IMR-90 (cell line): ENCODE measurements around the gene NOL8. TPM values are rescaled to one million over a fixed set of nuclear protein-coding genes. Genes with fewer than 3 reads are reported as not detected.

ENCODE experiments used
- ATAC-seq: fragments of 200-7000 bp; cut with Tn5 transposase; 2 replicates; pipeline ENCODE4 v1.9.1; 2020; ENCODE audit warnings: low read depth, mild to moderate bottlenecking, moderate library complexity
- BruUV-seq: library from RNA; stranded (reverse); fragments of 400-500 nt; replicated peaks from 2 replicates; lab custom pipeline; 2021; lab: Mats Ljungman, UMichigan
- CTCF ChIA-PET: fragments of 300-600 bp; formaldehyde crosslinking; extraction: SDS; loops from one replicate; lab custom pipeline; 2021; ENCODE audit warnings: antibody characterized with exemption; lab: Yijun Ruan, JAX
- POLR2A ChIA-PET: fragments of 300-600 bp; sonication (Branson Sonifier 250); formaldehyde crosslinking; loops from one replicate; lab custom pipeline; 2022; ENCODE audit warnings: antibody characterized with exemption; ENCODE audit not compliant: unreplicated experiment; lab: Charles Lee
- DNase-seq: peaks from one replicate; pipeline ENCODE4 v3.0.0; 2013
- H2AFZ ChIP-seq: replicated peaks from 2 replicates; pipeline ENCODE3; 2013; ENCODE audit warnings: low read length, mild to moderate bottlenecking; ENCODE audit not compliant: poor library complexity
- H2AK5ac ChIP-seq: 2 replicates; pipeline ENCODE4 v1.6.1; 2013; ENCODE audit warnings: low read depth, low read length, inconsistent platforms
- H2AK9ac ChIP-seq: replicated peaks from 2 replicates; pipeline ENCODE3; 2013; ENCODE audit warnings: mild to moderate bottlenecking, low read depth, low read length, moderate library complexity; ENCODE audit not compliant: poor library complexity
- H2BK120ac ChIP-seq: 2 replicates; pipeline ENCODE4 v1.6.1; 2013; ENCODE audit warnings: low read depth, low read length, inconsistent platforms
- H2BK15ac ChIP-seq: 3 replicates; pipeline ENCODE4 v1.6.1; 2013; ENCODE audit warnings: low read depth, low read length, inconsistent platforms
- H2BK20ac ChIP-seq: 2 replicates; pipeline ENCODE4 v1.6.1; 2013; ENCODE audit warnings: low read depth, mild to moderate bottlenecking, inconsistent platforms, low read length, moderate library complexity
- H2BK5ac ChIP-seq: 2 replicates; pipeline ENCODE4 v1.6.1; 2013; ENCODE audit warnings: mild to moderate bottlenecking, low read depth, low read length, inconsistent platforms; ENCODE audit not compliant: poor library complexity, severe bottlenecking
- H3K14ac ChIP-seq: replicated peaks from 2 replicates; pipeline ENCODE4 v1.6.1; 2013; ENCODE audit warnings: low read depth, low read length, inconsistent platforms
- H3K18ac ChIP-seq: 2 replicates; pipeline ENCODE4 v1.6.1; 2013; ENCODE audit warnings: low read depth, low read length, control low read depth
- H3K23ac ChIP-seq: 2 replicates; pipeline ENCODE4 v1.6.1; 2013; ENCODE audit warnings: low read depth, low read length, inconsistent platforms
- H3K27ac ChIP-seq: 2 replicates; pipeline ENCODE4 v1.5.1; 2013; ENCODE audit warnings: mild to moderate bottlenecking, control low read depth, low read length; ENCODE audit not compliant: insufficient read depth
- H3K27me3 ChIP-seq: 2 replicates; pipeline ENCODE4 v1.6.1; 2013; ENCODE audit warnings: low read length; ENCODE audit not compliant: control insufficient read depth, insufficient read depth
- H3K36me3 ChIP-seq: 2 replicates; pipeline ENCODE4 v1.6.1; 2013; ENCODE audit warnings: low read length, mixed read lengths; ENCODE audit not compliant: control insufficient read depth, insufficient read depth
- H3K4ac ChIP-seq: 2 replicates; pipeline ENCODE4 v1.6.1; 2013; ENCODE audit warnings: low read depth, low read length, inconsistent platforms
- H3K4me1 ChIP-seq: 2 replicates; pipeline ENCODE4 v1.6.1; 2013; ENCODE audit warnings: low read length, mixed read lengths; ENCODE audit not compliant: control insufficient read depth, insufficient read depth
- H3K4me2 ChIP-seq: 2 replicates; pipeline ENCODE4 v1.6.1; 2013; ENCODE audit warnings: low read depth, mild to moderate bottlenecking, control low read depth, low read length, moderate library complexity
- H3K4me3 ChIP-seq: 2 replicates; pipeline ENCODE4 v1.5.1; 2013; ENCODE audit warnings: low read depth, mild to moderate bottlenecking, control low read depth, low read length, moderate library complexity; ENCODE audit not compliant: insufficient read depth
- H3K56ac ChIP-seq: 2 replicates; pipeline ENCODE4 v1.6.1; 2013; ENCODE audit warnings: low read length, inconsistent platforms; ENCODE audit not compliant: insufficient read depth; ENCODE audit errors: extremely low read depth
- H3K79me1 ChIP-seq, 2 experiments: 2 replicates each; pipeline ENCODE4 v1.6.1; 2013; ENCODE audit warnings: low read length in 2 of 2, inconsistent platforms in 1 of 2, low read depth in 1 of 2
- H3K9ac ChIP-seq: 2 replicates; pipeline ENCODE4 v1.6.1; 2013; ENCODE audit warnings: low read depth, low read length, control low read depth
- H3K9me1 ChIP-seq: 2 replicates; pipeline ENCODE4 v1.6.1; 2013; ENCODE audit warnings: low read length, inconsistent platforms; ENCODE audit not compliant: insufficient read depth
- H3K9me3 ChIP-seq: 2 replicates; pipeline ENCODE4 v1.6.1; 2013; ENCODE audit warnings: low read length; ENCODE audit not compliant: control insufficient read depth, insufficient read depth
- H4K20me1 ChIP-seq: 2 replicates; pipeline ENCODE4 v1.6.1; 2013; ENCODE audit warnings: low read length, inconsistent platforms; ENCODE audit not compliant: insufficient read depth
- H4K5ac ChIP-seq: 2 replicates; pipeline ENCODE4 v1.6.1; 2013; ENCODE audit warnings: mild to moderate bottlenecking, low read depth, low read length, control low read depth
- H4K8ac ChIP-seq, 2 experiments: 2 replicates each; pipeline ENCODE4 v1.6.1; 2013; ENCODE audit warnings: low read depth in 2 of 2, low read length in 2 of 2, control low read depth in 1 of 2, inconsistent platforms in 1 of 2
- H4K91ac ChIP-seq: 2 replicates; pipeline ENCODE4 v1.6.1; 2013; ENCODE audit warnings: low read depth, low read length, inconsistent platforms; ENCODE audit not compliant: insufficient read depth
- CEBPB ChIP-seq: IDR thresholded peaks from 2 replicates; pipeline ENCODE4 v1.6.1; 2012; ENCODE audit warnings: low read depth, low read length, improper control_type of control experiment
- FOS ChIP-seq: fragments of 150-350 bp; IDR thresholded peaks from 2 replicates; pipeline ENCODE4 v1.6.1; 2016; ENCODE audit warnings: low read depth, low read length
- MAFK ChIP-seq: IDR thresholded peaks from 2 replicates; pipeline ENCODE4 v1.6.1; 2012; ENCODE audit warnings: low read depth, low read length, improper control_type of control experiment
- SMC3 ChIP-seq: fragments of 150-350 bp; IDR thresholded peaks from 2 replicates; pipeline ENCODE4 v1.6.1; 2016; ENCODE audit warnings: low read depth, mild to moderate bottlenecking, antibody characterized with exemption, low read length, moderate library complexity
- WGBS, 2 experiments: methylation state at CpG; one replicate each; pipeline versions ENCODE4 v1.1.5 to v1.1.7; 2013; ENCODE audit warnings: missing lambda C conversion rate in 2 of 2; ENCODE audit not compliant: insufficient read length in 1 of 2; ENCODE audit errors: extremely low coverage in 2 of 2; 5-methylcytosine and 5-hydroxymethylcytosine counted together
- dilution Hi-C: fragments of 300-500 bp; cut with HindIII; formaldehyde crosslinking; loops from one replicate; pipeline ENCODE4 v1.14.3; 2018; ENCODE audit warnings: low sequenced_read_pairs; ENCODE audit not compliant: unreplicated experiment
- in situ Hi-C: fragments of 300-500 bp; cut with MboI; formaldehyde crosslinking; loops from 3 replicates; pipeline ENCODE4 v1.14.3; 2019; ENCODE audit warnings: low sequenced_read_pairs, inconsistent platforms, mixed read lengths
- intact Hi-C: fragments of 100-400 bp; cut with micrococcal nuclease; formaldehyde crosslinking; loops from 2 replicates; pipeline ENCODE4 v1.10.0; 2022
- polyA plus RNA-seq, 3 experiments: library from polyadenylated mRNA; depleted of rRNA; stranded (reverse); fragments of >200 nt; gene quantifications; 2 replicates each; pipeline ENCODE4 v1.2.3, GENCODE V29; 2012; ENCODE audit warnings: low replicate concordance in 1 of 3
- total RNA-seq: library from RNA; depleted of rRNA; stranded (reverse); fragments of >200 nt; gene quantifications from 2 replicates; pipeline ENCODE4 v1.2.3, GENCODE V29; 2012

Gene NOL8
- total and polyA plus RNA-seq, 2 of the 4 experiments (the other 2 are of a cell fraction): 10.1 to 18.3 TPM

GRCh38 chr9:92276331-92277032, 48.7 kb downstream of the NOL8 start (continued):
- no peak for TF ChIP-seq SMC3

GRCh38 chr9:92275541-92275940, 49.6 kb downstream of the NOL8 start:
- peaks cover 61% of the 10 kb centered on the region for H3K36me3 ChIP-seq
- intact Hi-C loops: no loop called here

More at GRCh38 chr9:92275541-92275940, 49.6 kb downstream of the NOL8 start:
- POLR2A ChIA-PET: no interaction called here
- peak; percentile 49; the same call in 1 of the 2 replicates for TF ChIP-seq MAFK
- 0 out of 2 replicates have a peak, but pooled peaks have one; percentile 25 for TF ChIP-seq CEBPB
- TF ChIP-seq FOS: no peak
- no peak overlapping the region for H2AFZ ChIP-seq
- H3K9me3 ChIP-seq: no peaks in the 10 kb centered on the region
- no peak overlapping the region for H2BK120ac ChIP-seq
- no peak overlapping the region for H3K14ac ChIP-seq
- H2AK9ac ChIP-seq: no peak overlapping the region
- no peak overlapping the region for H4K5ac ChIP-seq
- H3K56ac ChIP-seq: no peak overlapping the region
- dilution Hi-C loops (no loop called here), in situ Hi-C loops (no loop called here)
- H4K20me1 ChIP-seq: peaks cover 11% of the 10 kb centered on the region; the same call in 1 of the 2 replicates
- H2BK5ac ChIP-seq: no peak overlapping the region
- no peak overlapping the region for H2AK5ac ChIP-seq
- H3K4me3 ChIP-seq: no peak overlapping the region
- peaks cover 37 to 56% of the 10 kb centered on the region in 2 experiments for H3K79me1 ChIP-seq
- CTCF ChIA-PET: interaction anchor here (3.2 kb wide), 1 partner anchor 135 kb away, joined by 11 read pairs; no protein-coding TSS in a partner anchor
- no CpG with 5 or more reads among the region's 6 CpGs for WGBS, 2 experiments
- H3K9me1 ChIP-seq: peaks cover 6% of the 10 kb centered on the region
- H3K23ac ChIP-seq: no peak overlapping the region
- no peak overlapping the region for H2BK20ac ChIP-seq
- no peaks in the 10 kb centered on the region for H3K27me3 ChIP-seq
- BruUV-seq: no TSS peak
- ATAC-seq (no peak), DNase-seq (no peak)
- H3K9ac ChIP-seq: no peak overlapping the region
- H3K4me2 ChIP-seq: no peak overlapping the region
- no peak overlapping the region for H2BK15ac ChIP-seq
- H4K91ac ChIP-seq: no peak overlapping the region
- H3K27ac ChIP-seq: no peak overlapping the region
- H3K4ac ChIP-seq: no peak overlapping the region
- no peak overlapping the region for H3K18ac ChIP-seq
- H3K4me1 ChIP-seq: peaks cover 2% of the 10 kb centered on the region
- no peak overlapping the region for H4K8ac ChIP-seq
